Measurements from ENCODE around the gene THTPA. TPM values are rescaled to one million over a fixed set of nuclear protein-coding genes. Genes with fewer than 3 reads are reported as not detected.

The THTPA gene
- total and polyA plus RNA-seq, 2 of the 13 experiments (the other 11 are each of a cell fraction or from before 2014, with no cell fraction given), result 7.4 to 8.7 TPM

DNA sequence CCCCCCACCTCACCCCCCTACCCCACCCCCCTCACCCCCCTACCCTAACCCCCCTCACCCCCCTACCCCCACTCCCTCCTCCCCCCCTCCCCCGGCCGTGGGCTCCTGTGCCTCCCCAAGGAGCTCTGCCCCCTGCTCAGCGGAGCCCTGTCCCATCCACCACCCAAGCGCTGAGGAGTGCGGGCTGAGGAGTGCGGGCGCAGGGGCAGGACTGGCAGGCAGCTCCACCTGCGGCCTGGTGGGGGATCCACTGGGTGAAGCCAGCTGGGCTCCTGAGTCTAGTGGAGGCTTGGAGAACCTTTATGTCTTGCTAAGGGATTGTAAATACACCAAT lies 24.8 kb downstream of the THTPA start (continued):
- TF ChIP-seq, protein P1, sequence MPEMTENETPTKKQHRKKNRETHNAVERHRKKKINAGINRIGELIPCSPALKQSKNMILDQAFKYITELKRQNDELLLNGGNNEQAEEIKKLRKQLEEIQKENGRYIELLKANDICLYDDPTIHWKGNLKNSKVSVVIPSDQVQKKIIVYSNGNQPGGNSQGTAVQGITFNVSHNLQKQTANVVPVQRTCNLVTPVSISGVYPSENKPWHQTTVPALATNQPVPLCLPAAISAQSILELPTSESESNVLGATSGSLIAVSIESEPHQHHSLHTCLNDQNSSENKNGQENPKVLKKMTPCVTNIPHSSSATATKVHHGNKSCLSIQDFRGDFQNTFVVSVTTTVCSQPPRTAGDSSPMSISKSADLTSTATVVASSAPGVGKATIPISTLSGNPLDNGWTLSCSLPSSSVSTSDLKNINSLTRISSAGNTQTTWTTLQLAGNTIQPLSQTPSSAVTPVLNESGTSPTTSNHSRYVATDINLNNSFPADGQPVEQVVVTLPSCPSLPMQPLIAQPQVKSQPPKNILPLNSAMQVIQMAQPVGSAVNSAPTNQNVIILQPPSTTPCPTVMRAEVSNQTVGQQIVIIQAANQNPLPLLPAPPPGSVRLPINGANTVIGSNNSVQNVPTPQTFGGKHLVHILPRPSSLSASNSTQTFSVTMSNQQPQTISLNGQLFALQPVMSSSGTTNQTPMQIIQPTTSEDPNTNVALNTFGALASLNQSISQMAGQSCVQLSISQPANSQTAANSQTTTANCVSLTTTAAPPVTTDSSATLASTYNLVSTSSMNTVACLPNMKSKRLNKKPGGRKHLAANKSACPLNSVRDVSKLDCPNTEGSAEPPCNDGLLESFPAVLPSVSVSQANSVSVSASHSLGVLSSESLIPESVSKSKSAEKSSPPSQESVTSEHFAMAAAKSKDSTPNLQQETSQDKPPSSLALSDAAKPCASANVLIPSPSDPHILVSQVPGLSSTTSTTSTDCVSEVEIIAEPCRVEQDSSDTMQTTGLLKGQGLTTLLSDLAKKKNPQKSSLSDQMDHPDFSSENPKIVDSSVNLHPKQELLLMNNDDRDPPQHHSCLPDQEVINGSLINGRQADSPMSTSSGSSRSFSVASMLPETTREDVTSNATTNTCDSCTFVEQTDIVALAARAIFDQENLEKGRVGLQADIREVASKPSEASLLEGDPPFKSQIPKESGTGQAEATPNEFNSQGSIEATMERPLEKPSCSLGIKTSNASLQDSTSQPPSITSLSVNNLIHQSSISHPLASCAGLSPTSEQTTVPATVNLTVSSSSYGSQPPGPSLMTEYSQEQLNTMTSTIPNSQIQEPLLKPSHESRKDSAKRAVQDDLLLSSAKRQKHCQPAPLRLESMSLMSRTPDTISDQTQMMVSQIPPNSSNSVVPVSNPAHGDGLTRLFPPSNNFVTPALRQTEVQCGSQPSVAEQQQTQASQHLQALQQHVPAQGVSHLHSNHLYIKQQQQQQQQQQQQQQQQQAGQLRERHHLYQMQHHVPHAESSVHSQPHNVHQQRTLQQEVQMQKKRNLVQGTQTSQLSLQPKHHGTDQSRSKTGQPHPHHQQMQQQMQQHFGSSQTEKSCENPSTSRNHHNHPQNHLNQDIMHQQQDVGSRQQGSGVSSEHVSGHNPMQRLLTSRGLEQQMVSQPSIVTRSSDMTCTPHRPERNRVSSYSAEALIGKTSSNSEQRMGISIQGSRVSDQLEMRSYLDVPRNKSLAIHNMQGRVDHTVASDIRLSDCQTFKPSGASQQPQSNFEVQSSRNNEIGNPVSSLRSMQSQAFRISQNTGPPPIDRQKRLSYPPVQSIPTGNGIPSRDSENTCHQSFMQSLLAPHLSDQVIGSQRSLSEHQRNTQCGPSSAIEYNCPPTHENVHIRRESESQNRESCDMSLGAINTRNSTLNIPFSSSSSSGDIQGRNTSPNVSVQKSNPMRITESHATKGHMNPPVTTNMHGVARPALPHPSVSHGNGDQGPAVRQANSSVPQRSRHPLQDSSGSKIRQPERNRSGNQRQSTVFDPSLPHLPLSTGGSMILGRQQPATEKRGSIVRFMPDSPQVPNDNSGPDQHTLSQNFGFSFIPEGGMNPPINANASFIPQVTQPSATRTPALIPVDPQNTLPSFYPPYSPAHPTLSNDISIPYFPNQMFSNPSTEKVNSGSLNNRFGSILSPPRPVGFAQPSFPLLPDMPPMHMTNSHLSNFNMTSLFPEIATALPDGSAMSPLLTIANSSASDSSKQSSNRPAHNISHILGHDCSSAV (CRISPR knock-in tag; IDR thresholded peaks at IDR 0.05; ENCODE audit: borderline replicate concordance), result no peak
- TF ChIP-seq RFX5 (IDR thresholded peaks at IDR 0.05; ENCODE audit: low read depth, low read length), result no peak
- TF ChIP-seq POLR2AphosphoS5 (IDR thresholded peaks at IDR 0.05; ENCODE audit: low read depth, low read length), result peak; percentile 79
- TF ChIP-seq GZF1 (CRISPR knock-in tag; IDR thresholded peaks at IDR 0.05), result no peak
- TF ChIP-seq PHB2 (IDR thresholded peaks at IDR 0.05; ENCODE audit: partially characterized antibody), result no peak
- TF ChIP-seq ZNF768 (CRISPR knock-in tag; IDR thresholded peaks at IDR 0.05), result no peak
- TF ChIP-seq, protein P2, sequence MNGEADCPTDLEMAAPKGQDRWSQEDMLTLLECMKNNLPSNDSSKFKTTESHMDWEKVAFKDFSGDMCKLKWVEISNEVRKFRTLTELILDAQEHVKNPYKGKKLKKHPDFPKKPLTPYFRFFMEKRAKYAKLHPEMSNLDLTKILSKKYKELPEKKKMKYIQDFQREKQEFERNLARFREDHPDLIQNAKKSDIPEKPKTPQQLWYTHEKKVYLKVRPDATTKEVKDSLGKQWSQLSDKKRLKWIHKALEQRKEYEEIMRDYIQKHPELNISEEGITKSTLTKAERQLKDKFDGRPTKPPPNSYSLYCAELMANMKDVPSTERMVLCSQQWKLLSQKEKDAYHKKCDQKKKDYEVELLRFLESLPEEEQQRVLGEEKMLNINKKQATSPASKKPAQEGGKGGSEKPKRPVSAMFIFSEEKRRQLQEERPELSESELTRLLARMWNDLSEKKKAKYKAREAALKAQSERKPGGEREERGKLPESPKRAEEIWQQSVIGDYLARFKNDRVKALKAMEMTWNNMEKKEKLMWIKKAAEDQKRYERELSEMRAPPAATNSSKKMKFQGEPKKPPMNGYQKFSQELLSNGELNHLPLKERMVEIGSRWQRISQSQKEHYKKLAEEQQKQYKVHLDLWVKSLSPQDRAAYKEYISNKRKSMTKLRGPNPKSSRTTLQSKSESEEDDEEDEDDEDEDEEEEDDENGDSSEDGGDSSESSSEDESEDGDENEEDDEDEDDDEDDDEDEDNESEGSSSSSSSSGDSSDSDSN (CRISPR knock-in tag; IDR thresholded peaks at IDR 0.05), result peak; percentile 76; the same call in 1 of the 2 replicates
- TF ChIP-seq MTA3 (CRISPR knock-in tag; IDR thresholded peaks at IDR 0.05), result no peak
- no peak for TF ChIP-seq TCF7L2 (IDR thresholded peaks at IDR 0.05; ENCODE audit: low read depth, low read length)
- no peak for TF ChIP-seq GATAD1 (CRISPR knock-in tag; IDR thresholded peaks at IDR 0.05)
- no peak for TF ChIP-seq ZNF839 (CRISPR knock-in tag; IDR thresholded peaks at IDR 0.05; ENCODE audit: borderline replicate concordance)
- TF ChIP-seq SIX4 (CRISPR knock-in tag; IDR thresholded peaks at IDR 0.05), result no peak
- TF ChIP-seq, protein P3, sequence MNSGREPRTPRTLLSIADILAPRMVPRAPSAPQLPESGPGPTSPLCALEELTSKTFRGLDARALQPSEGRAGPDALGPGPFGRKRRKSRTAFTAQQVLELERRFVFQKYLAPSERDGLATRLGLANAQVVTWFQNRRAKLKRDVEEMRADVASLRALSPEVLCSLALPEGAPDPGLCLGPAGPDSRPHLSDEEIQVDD (CRISPR knock-in tag; IDR thresholded peaks at IDR 0.05; ENCODE audit: borderline replicate concordance), result no peak
- TF ChIP-seq FOSL2 (CRISPR knock-in tag; IDR thresholded peaks at IDR 0.05), result no peak
- no peak for TF ChIP-seq RFXAP (CRISPR knock-in tag; IDR thresholded peaks at IDR 0.05; ENCODE audit: borderline replicate concordance)
- TF ChIP-seq, protein P4, sequence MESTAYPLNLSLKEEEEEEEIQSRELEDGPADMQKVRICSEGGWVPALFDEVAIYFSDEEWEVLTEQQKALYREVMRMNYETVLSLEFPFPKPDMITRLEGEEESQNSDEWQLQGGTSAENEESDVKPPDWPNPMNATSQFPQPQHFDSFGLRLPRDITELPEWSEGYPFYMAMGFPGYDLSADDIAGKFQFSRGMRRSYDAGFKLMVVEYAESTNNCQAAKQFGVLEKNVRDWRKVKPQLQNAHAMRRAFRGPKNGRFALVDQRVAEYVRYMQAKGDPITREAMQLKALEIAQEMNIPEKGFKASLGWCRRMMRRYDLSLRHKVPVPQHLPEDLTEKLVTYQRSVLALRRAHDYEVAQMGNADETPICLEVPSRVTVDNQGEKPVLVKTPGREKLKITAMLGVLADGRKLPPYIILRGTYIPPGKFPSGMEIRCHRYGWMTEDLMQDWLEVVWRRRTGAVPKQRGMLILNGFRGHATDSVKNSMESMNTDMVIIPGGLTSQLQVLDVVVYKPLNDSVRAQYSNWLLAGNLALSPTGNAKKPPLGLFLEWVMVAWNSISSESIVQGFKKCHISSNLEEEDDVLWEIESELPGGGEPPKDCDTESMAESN (CRISPR knock-in tag; conservative IDR thresholded peaks at IDR 0.05), result no peak; the same call in 1 of the 2 replicates
- no peak for TF ChIP-seq ZNF614 (CRISPR knock-in tag; IDR thresholded peaks at IDR 0.05; ENCODE audit: borderline replicate concordance)
- TF ChIP-seq SMAD9 (CRISPR knock-in tag; IDR thresholded peaks at IDR 0.05), result no peak
- TF ChIP-seq ZFP36 (IDR thresholded peaks at IDR 0.05; ENCODE audit: borderline replicate concordance, low read depth, low read length, partially characterized antibody), result no peak
- no peak for TF ChIP-seq ELF3 (CRISPR knock-in tag; IDR thresholded peaks at IDR 0.05)

Measured in HepG2 (cell line).